GM06990 (cell line): Measurements from ENCODE around the gene RAB14.

Experiments used
- DNase-seq: peaks from one replicate; pipeline ENCODE4 v3.0.0-alpha.2; 2011; ENCODE audit not compliant: insufficient read length; ENCODE audit errors: extremely low read depth
- H3K27me3 ChIP-seq: replicated peaks from 2 replicates; pipeline ENCODE4 v1.6.0; 2011; ENCODE audit warnings: low read length; ENCODE audit not compliant: control insufficient read depth, insufficient read depth
- H3K36me3 ChIP-seq: 2 replicates; pipeline ENCODE4 v1.5.1; 2011; ENCODE audit warnings: low read length; ENCODE audit not compliant: control insufficient read depth, insufficient read depth
- H3K4me3 ChIP-seq: replicated peaks from 2 replicates; pipeline ENCODE4 v1.5.1; 2011; ENCODE audit warnings: low read depth, mild to moderate bottlenecking, control low read depth, low read length
- CTCF ChIP-seq: IDR thresholded peaks from 2 replicates; pipeline ENCODE4 v1.5.1; 2011; ENCODE audit warnings: low read length, control low read depth, mild to moderate bottlenecking, inconsistent platforms; ENCODE audit not compliant: insufficient read depth, poor library complexity, severe bottlenecking

Gene RAB14

GRCh38 chr9:121153642-121154041 lies 48.0 kb downstream of the RAB14 start:
- no peak for DNase-seq
- Histone ChIP-seq H3K36me3 (peaks cover 14% of the 10 kb centered on the region), H3K4me3 (no peak overlapping the region), H3K27me3 (no peaks in the 10 kb centered on the region)
- no peak for TF ChIP-seq CTCF

GRCh38 chr9:121150188-121150587 lies 51.5 kb downstream of the RAB14 start:
- no peak overlapping the region for H3K4me3 ChIP-seq
- no peak for TF ChIP-seq CTCF
- H3K36me3 ChIP-seq = peaks cover 27% of the 10 kb centered on the region
- DNase-seq = no peak
- no peaks in the 10 kb centered on the region for H3K27me3 ChIP-seq

- Histone ChIP-seq H3K4me3 (no peak overlapping the region), H3K36me3 (peaks cover 39% of the 10 kb centered on the region), H3K27me3 (no peaks in the 10 kb centered on the region)
- TF ChIP-seq CTCF = no peak
- no peak for DNase-seq
These were observed 57.2 kb downstream of the RAB14 start for GRCh38 chr9:121144482-121144881.

- Histone ChIP-seq H3K4me3 (no peak overlapping the region), H3K27me3 (no peaks in the 10 kb centered on the region), H3K36me3 (peaks cover 37% of the 10 kb centered on the region)
- no peak for TF ChIP-seq CTCF
- DNase-seq = no peak
These were observed 57.9 kb downstream of the RAB14 start for GRCh38 chr9:121143771-121144170.

GRCh38 chr9:121141706-121142105 lies 60.0 kb downstream of the RAB14 start:
- peaks cover 27% of the 10 kb centered on the region for H3K36me3 ChIP-seq
- no peak overlapping the region for H3K4me3 ChIP-seq
- DNase-seq = no peak
- H3K27me3 ChIP-seq = no peaks in the 10 kb centered on the region
- no peak for TF ChIP-seq CTCF

- no peak for DNase-seq
- H3K27me3 ChIP-seq = no peaks in the 10 kb centered on the region
- no peak overlapping the region for H3K4me3 ChIP-seq
- H3K36me3 ChIP-seq = peaks cover 23% of the 10 kb centered on the region
- TF ChIP-seq CTCF = no peak
These were observed 60.4 kb downstream of the RAB14 start for GRCh38 chr9:121141306-121141705.
